ENCODE results near the gene AGRN. TPM values are rescaled to one million over a fixed set of nuclear protein-coding genes. Genes with fewer than 3 reads are reported as not detected.
A peak's percentile ranks its signal among the peaks of the same experiment; 100 is the strongest.

AGRN gene
- total RNA-seq, 1 experiment from 2014 or later = 134 TPM

DNA sequence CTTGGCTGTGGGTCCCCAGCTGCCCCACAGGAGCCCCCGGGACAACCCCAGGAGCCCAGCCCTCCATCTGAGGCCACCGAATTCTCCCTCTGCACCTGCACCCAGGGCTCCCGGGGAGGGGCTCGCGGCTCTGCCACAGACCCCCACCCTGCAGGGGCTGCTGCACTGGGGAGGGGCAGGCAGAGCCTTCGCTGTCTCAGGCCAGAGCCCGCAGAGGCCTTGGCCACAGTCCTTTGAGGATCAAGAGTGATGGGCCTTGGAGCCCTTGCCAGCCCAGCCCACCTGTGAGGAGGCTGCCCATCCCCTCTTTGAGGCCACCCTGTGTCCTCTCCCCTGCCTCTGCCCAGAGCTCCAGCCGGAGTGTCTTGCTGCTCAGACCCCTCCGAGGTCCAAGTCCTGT is 44.6 kb upstream of the AGRN start:
- Histone ChIP-seq H3K9me3 (ENCODE audit: control insufficient read depth in 1 of 2, insufficient read depth in 1 of 2, low read depth in 1 of 2, low read length in 2 of 2) (no peaks in the 10 kb centered on the region), H3K4me2 (ENCODE audit: low read length) (peak overlapping the region; percentile 97), H3K27ac (ENCODE audit: low read depth, low read length) (peak overlapping the region; percentile 93), H3K27me3 (ENCODE audit: insufficient read depth, low read length) (no peaks in the 10 kb centered on the region), H2AFZ (ENCODE audit: low read depth, low read length, poor library complexity, severe bottlenecking) (no peak overlapping the region), H3K4me1 (ENCODE audit: control insufficient read depth in 1 of 2, insufficient read depth in 2 of 2, low read length in 2 of 2) (peaks cover 9 to 22% of the 10 kb centered on the region in 2 experiments), H3K4me3 (replicated peaks in 1 of 2; ENCODE audit: low read depth in 1 of 2, low read length in 2 of 2) (peak overlapping the region in 1 of 2 experiments; percentile 58; a peak in 2 of 4 replicates), H4K20me1 (ENCODE audit: insufficient read depth) (no peaks in the 10 kb centered on the region), H3K79me2 (ENCODE audit: insufficient read depth, low read length) (no peaks in the 10 kb centered on the region), H3K36me3 (ENCODE audit: control insufficient read depth in 1 of 2, insufficient read depth in 2 of 2, low read length in 2 of 2) (no peaks in the 10 kb centered on the region), H3K9me2 (ENCODE audit: insufficient read depth) (no peaks in the 10 kb centered on the region), H3K9ac (ENCODE audit: low read length) (peak overlapping the region; percentile 63; the same call in 1 of the 2 replicates)
- ChIA-PET POLR2A (interaction anchor here (1.5 kb wide), 1 partner anchor 8 kb away, joined by 11 read pairs; no protein-coding TSS in a partner anchor), CTCF (interaction anchor here (1.0 kb wide), 1 partner anchor 316 kb away, joined by 3 read pairs; no protein-coding TSS in a partner anchor), RAD21 (ENCODE audit: low non-redundant PET in 1 of 2, low total read pairs in 2 of 2, uncharacterized antibody in 2 of 2, unreplicated experiment in 2 of 2) (no interaction called here)
- TF ChIP-seq POLR2A (IDR thresholded peaks at IDR 0.05; ENCODE audit: borderline replicate concordance, extremely low read depth, insufficient read depth, insufficient read length) (no peak), ELF1 (IDR thresholded peaks at IDR 0.05; ENCODE audit: borderline replicate concordance, low read depth) (no peak), CBX3 (IDR thresholded peaks at IDR 0.05; ENCODE audit: low read depth) (no peak), RAD21 (IDR thresholded peaks at IDR 0.05; ENCODE audit: low read depth) (no peak), REST (IDR thresholded peaks at IDR 0.05; ENCODE audit: low read depth) (no peak), EZH2 (IDR thresholded peaks at IDR 0.05) (no peak), ZFX (IDR thresholded peaks at IDR 0.05) (no peak), EGR1 (IDR thresholded peaks at IDR 0.05; ENCODE audit: low read depth) (no peak)
- TF ChIP-seq, protein P1, sequence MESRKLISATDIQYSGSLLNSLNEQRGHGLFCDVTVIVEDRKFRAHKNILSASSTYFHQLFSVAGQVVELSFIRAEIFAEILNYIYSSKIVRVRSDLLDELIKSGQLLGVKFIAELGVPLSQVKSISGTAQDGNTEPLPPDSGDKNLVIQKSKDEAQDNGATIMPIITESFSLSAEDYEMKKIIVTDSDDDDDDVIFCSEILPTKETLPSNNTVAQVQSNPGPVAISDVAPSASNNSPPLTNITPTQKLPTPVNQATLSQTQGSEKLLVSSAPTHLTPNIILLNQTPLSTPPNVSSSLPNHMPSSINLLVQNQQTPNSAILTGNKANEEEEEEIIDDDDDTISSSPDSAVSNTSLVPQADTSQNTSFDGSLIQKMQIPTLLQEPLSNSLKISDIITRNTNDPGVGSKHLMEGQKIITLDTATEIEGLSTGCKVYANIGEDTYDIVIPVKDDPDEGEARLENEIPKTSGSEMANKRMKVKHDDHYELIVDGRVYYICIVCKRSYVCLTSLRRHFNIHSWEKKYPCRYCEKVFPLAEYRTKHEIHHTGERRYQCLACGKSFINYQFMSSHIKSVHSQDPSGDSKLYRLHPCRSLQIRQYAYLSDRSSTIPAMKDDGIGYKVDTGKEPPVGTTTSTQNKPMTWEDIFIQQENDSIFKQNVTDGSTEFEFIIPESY (IDR thresholded peaks at IDR 0.05; ENCODE audit: extremely low read depth, insufficient replicate concordance, low read length) = no peak
- ATAC-seq = no peak
- intact Hi-C loops (cut with micrococcal nuclease) = loop anchor here (5.0 kb wide), 1 partner anchor 142 kb away; the partner anchor contains the start of gene C1orf159
- no TSS peak for BruUV-seq (replicated peaks)
- DNase-seq (ENCODE audit: low read depth, low spot score) = no peak

All from HCT116 (cell line).